ENCODE results near the gene ATP6V0B. TPM values are rescaled to one million over a fixed set of nuclear protein-coding genes. Genes with fewer than 3 reads are reported as not detected.

The ATP6V0B gene
- total and polyA plus RNA-seq, 9 of the 15 experiments (the other 6 are each of a cell fraction or from before 2014, with no cell fraction given): 137 to 328 (median 220) TPM

DNA sequence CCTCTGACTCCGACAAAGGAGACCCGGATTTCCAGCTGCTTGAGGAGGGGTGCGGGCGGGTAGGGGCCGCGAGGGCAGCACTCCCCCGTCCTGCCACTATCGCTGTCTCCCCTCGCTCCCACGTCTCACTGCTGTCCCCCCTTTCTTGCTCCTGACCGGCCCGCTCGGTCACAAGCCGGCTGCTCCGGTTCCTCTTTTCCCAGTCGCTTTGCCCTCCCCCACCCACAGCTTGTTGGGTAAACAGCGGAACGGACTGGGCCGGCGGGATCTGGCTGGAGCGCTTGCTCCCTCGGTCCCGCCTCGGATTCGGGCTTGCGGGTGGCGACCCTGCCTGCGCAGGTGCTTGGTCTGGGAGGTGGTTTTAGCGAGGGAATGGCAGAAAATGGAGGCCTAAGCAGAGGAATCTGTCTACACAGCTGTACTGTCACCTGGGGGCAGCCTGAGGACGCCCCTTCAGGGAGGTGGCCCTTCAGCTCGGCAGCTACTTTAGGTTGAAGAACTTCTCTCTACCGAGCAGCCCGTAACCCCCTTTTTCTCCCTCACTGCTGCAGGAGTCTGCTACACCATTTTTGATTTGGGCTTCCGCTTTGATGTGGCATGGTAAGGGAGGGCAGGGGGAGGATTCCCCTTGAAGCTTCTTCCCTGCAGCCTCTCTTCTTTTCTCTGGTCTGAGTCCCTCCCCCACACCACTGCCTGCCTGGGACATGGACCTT lies 645 bp downstream of the ATP6V0B start (continued):
- TF ChIP-seq PATZ1 (CRISPR knock-in tag; IDR thresholded peaks at IDR 0.05; ENCODE audit: borderline replicate concordance) (0 out of 2 replicates have a peak, but pooled peaks have one; percentile 54), NCOA6 (IDR thresholded peaks at IDR 0.05) (no peak), ESRRB (CRISPR knock-in tag; IDR thresholded peaks at IDR 0.05; ENCODE audit: borderline replicate concordance) (no peak), PHB2 (IDR thresholded peaks at IDR 0.05; ENCODE audit: low read depth) (no peak), MAZ (CRISPR knock-in tag; conservative IDR thresholded peaks at IDR 0.05 in 1 of 2, IDR thresholded peaks at IDR 0.05 in 1 of 2) (peak in 1 of 2 experiments; percentile 55; a peak in 2 of 4 replicates), HLTF (IDR thresholded peaks at IDR 0.05) (no peak), RBM14 (IDR thresholded peaks at IDR 0.05; ENCODE audit: borderline replicate concordance, insufficient read depth, low read depth, low read length) (0 out of 2 replicates have a peak, but pooled peaks have one; percentile 70), USF1 (CRISPR knock-in tag; IDR thresholded peaks at IDR 0.05) (no peak), BCOR (IDR thresholded peaks at IDR 0.05) (no peak), MAFG (tag; conservative IDR thresholded peaks at IDR 0.05) (no peak), MTA3 (IDR thresholded peaks at IDR 0.05; ENCODE audit: borderline replicate concordance) (peak; percentile 20; the same call in 1 of the 2 replicates), ZBED1 (IDR thresholded peaks at IDR 0.05) (no peak), CBX5 (IDR thresholded peaks at IDR 0.05; ENCODE audit: borderline replicate concordance, low read depth) (no peak), RBM25 (IDR thresholded peaks at IDR 0.05; ENCODE audit: low read depth, low read length, severe bottlenecking) (no peak), NRF1 (conservative IDR thresholded peaks at IDR 0.05 in 1 of 2, IDR thresholded peaks at IDR 0.05 in 1 of 2) (peak; percentile 67 to 70; a peak in 3 of 4 replicates), FOXK1 (CRISPR knock-in tag; IDR thresholded peaks at IDR 0.05; ENCODE audit: borderline replicate concordance) (no peak)

Data from K562 (cell line).